Measurements from ENCODE around the gene ATP6V0A1.
A peak's percentile ranks its signal among the peaks of the same experiment; 100 is the strongest.
"Not testable (repeated sequence)": the region's sequence is repeated elsewhere in the genome, so short reads cannot be mapped to it uniquely, and the experiment has no call there.

ATP6V0A1 gene

GRCh38 chr17:42520540-42520951 is 61.9 kb downstream of the ATP6V0A1 start:
- DNase-seq, result no peak

GRCh38 chr17:42521036-42521435 is 62.4 kb downstream of the ATP6V0A1 start:
- no peak for DNase-seq

GRCh38 chr17:42521666-42522262 is 63.1 kb downstream of the ATP6V0A1 start:
- DNase-seq, result no peak

- DNase-seq, result no peak
Observed at GRCh38 chr17:42522263-42522790, 63.6 kb downstream of the ATP6V0A1 start.

GRCh38 chr17:42522798-42523278 is 64.2 kb downstream of the ATP6V0A1 start:
- DNase-seq, result no peak

- DNase-seq, result no peak
Observed at GRCh38 chr17:42525221-42525620, 66.5 kb downstream of the ATP6V0A1 start.

- DNase-seq, result no peak
Observed at GRCh38 chr17:42526031-42526444, 67.4 kb downstream of the ATP6V0A1 start.

GRCh38 chr17:42527932-42528331 is 69.3 kb downstream of the ATP6V0A1 start:
- DNase-seq, result no peak

GRCh38 chr17:42529061-42529460 is 70.4 kb downstream of the ATP6V0A1 start:
- no peak for DNase-seq

GRCh38 chr17:42530952-42531454 is 72.3 kb downstream of the ATP6V0A1 start:
- no peak for DNase-seq

- peak; percentile 76 for DNase-seq
Observed at GRCh38 chr17:42531455-42532354, 73.0 kb downstream of the ATP6V0A1 start.

GRCh38 chr17:42535155-42536047 is 76.7 kb downstream of the ATP6V0A1 start:
- no peak for DNase-seq

GRCh38 chr17:42536048-42536371 is 77.3 kb downstream of the ATP6V0A1 start, which contains the start of gene NAGLU:
NAGLU (plus strand) TSS chr17:42536241; CDS start chr17:42536273, 32 bp downstream.
- DNase-seq, result peak; percentile 97

GRCh38 chr17:42536372-42537155 is 77.9 kb downstream of the ATP6V0A1 start:
- DNase-seq, result peak; percentile 80

GRCh38 chr17:42537156-42537805 is 78.6 kb downstream of the ATP6V0A1 start:
- no peak for DNase-seq

- no peak for DNase-seq
Observed at GRCh38 chr17:42537826-42538451, 79.3 kb downstream of the ATP6V0A1 start.

GRCh38 chr17:42538482-42538881 is 79.8 kb downstream of the ATP6V0A1 start:
- no peak for DNase-seq

- not testable (repeated sequence) for DNase-seq
Observed at GRCh38 chr17:42540558-42540957, 81.9 kb downstream of the ATP6V0A1 start.

- no peak for DNase-seq
Observed at GRCh38 chr17:42541041-42541833, 82.6 kb downstream of the ATP6V0A1 start.
